ENCODE measurements around the gene ANKRD44.

- TF ChIP-seq EZH2phosphoT487 (IDR thresholded peaks at IDR 0.05; ENCODE audit: borderline replicate concordance, low read length) (no peak), EZH2 (IDR thresholded peaks at IDR 0.05; ENCODE audit: low read length, unreplicated experiment) (no peak)
- TF ChIP-seq, protein P1, sequence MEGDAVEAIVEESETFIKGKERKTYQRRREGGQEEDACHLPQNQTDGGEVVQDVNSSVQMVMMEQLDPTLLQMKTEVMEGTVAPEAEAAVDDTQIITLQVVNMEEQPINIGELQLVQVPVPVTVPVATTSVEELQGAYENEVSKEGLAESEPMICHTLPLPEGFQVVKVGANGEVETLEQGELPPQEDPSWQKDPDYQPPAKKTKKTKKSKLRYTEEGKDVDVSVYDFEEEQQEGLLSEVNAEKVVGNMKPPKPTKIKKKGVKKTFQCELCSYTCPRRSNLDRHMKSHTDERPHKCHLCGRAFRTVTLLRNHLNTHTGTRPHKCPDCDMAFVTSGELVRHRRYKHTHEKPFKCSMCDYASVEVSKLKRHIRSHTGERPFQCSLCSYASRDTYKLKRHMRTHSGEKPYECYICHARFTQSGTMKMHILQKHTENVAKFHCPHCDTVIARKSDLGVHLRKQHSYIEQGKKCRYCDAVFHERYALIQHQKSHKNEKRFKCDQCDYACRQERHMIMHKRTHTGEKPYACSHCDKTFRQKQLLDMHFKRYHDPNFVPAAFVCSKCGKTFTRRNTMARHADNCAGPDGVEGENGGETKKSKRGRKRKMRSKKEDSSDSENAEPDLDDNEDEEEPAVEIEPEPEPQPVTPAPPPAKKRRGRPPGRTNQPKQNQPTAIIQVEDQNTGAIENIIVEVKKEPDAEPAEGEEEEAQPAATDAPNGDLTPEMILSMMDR (conservative IDR thresholded peaks at IDR 0.05; ENCODE audit: low read depth, low read length), result 0 out of 2 replicates have a peak, but pooled peaks have one; percentile 15
Observed at GRCh38 chr2:197134206-197134605, 176.4 kb downstream of the ANKRD44 start.

Data from PC-3 (cell line).